SH-SY5Y (cell line): ENCODE measurements around the gene CD300C.

Source experiments
- GATA2 ChIP-seq: IDR thresholded peaks from 2 replicates; pipeline ENCODE4 v1.6.1; 2011; ENCODE audit warnings: mild to moderate bottlenecking, low read depth, low read length
- GATA3 ChIP-seq: IDR thresholded peaks from 2 replicates; pipeline ENCODE4 v1.6.1; 2011; ENCODE audit warnings: low read depth, mild to moderate bottlenecking, low read length, moderate library complexity

DNA sequence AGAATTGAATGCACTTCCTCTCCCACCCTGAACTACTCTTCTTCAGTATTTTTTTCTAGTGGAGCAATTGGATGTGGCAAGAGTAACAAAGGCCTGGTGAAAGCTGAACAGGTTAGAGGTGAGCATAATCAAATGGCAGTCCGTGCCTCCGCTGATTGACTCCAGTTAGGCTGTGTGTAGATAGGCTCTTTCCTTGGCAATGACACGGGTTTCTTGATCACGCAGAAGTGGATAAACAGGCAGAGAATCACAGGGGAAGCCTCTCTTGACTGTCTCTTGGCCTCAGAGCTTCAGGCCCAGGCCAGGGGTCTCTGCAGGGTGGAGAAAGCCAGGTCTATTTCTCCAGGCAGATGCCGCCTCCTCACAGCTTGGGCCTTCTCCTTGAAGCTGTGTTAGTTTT, 18.8 kb downstream of the CD300C start:
- no peak for TF ChIP-seq GATA2
- TF ChIP-seq GATA3, result no peak
